WTC11 (cell line): ENCODE data around the gene ETV6. TPM values are rescaled to one million over a fixed set of nuclear protein-coding genes. Genes with fewer than 3 reads are reported as not detected.

Experiments used
- ATAC-seq: fragments of 200-7000 bp; cut with Tn5 transposase; 2 replicates; pipeline ENCODE4 v1.10.0; 2021; ENCODE audit warnings: mild to moderate bottlenecking, moderate library complexity
- CTCF ChIA-PET: fragments of 300-600 bp; sonication (Branson Sonifier 250); formaldehyde crosslinking; loops from one replicate; lab custom pipeline; 2021; ENCODE audit warnings: antibody characterized with exemption; lab: Charles Lee
- POLR2A ChIA-PET: fragments of 350-600 bp; sonication (Branson Sonifier 250); formaldehyde crosslinking; loops from one replicate; lab custom pipeline; 2021; ENCODE audit warnings: antibody characterized with exemption; lab: Charles Lee
- DNase-seq: peaks from one replicate; pipeline ENCODE4 v3.0.0; 2021; ENCODE audit warnings: low spot score
- H3K27ac Mint-ChIP-seq: 2 replicates; pipeline ENCODE4 v1.8.0; 2021; ENCODE audit warnings: mixed read lengths
- H3K27me3 Mint-ChIP-seq: 2 replicates; pipeline ENCODE4 v1.8.0; 2021; ENCODE audit warnings: low read depth, mild to moderate bottlenecking, moderate library complexity, mixed read lengths
- H3K36me3 Mint-ChIP-seq: 2 replicates; pipeline ENCODE4 v1.8.0; 2021; ENCODE audit warnings: mixed read lengths
- H3K4me1 Mint-ChIP-seq: 2 replicates; pipeline ENCODE4 v1.8.0; 2022; ENCODE audit warnings: mixed read lengths
- H3K4me3 Mint-ChIP-seq: 2 replicates; pipeline ENCODE4 v1.8.0; 2021; ENCODE audit warnings: mild to moderate bottlenecking, moderate library complexity, mixed read lengths
- H3K9me3 Mint-ChIP-seq: 2 replicates; pipeline ENCODE4 v1.8.0; 2021; ENCODE audit warnings: mixed read lengths
- AFF4 ChIP-seq: sonication (generic); formaldehyde crosslinking; IDR thresholded peaks from 2 replicates; pipeline ENCODE4 v1.8.1; 2023; ENCODE audit warnings: mild to moderate bottlenecking, missing genetic modification reagents, borderline replicate concordance
- ATF1 ChIP-seq: sonication (generic); formaldehyde crosslinking; IDR thresholded peaks from 2 replicates; pipeline ENCODE4 v1.8.1; 2023; ENCODE audit warnings: mild to moderate bottlenecking, moderate library complexity, missing genetic modification reagents
- ATF6 ChIP-seq: sonication (generic); formaldehyde crosslinking; IDR thresholded peaks from 2 replicates; pipeline ENCODE4 v1.8.1; 2023; ENCODE audit warnings: mild to moderate bottlenecking, missing genetic modification reagents
- CREB1 ChIP-seq: sonication (generic); formaldehyde crosslinking; IDR thresholded peaks from 2 replicates; pipeline ENCODE4 v1.8.0; 2023; ENCODE audit warnings: mild to moderate bottlenecking, missing genetic modification reagents
- E2F1 ChIP-seq: sonication (generic); formaldehyde crosslinking; IDR thresholded peaks from 2 replicates; pipeline ENCODE4 v1.8.0; 2022; ENCODE audit warnings: mild to moderate bottlenecking, missing genetic modification reagents
- ERG ChIP-seq: fragments of 250-450 bp; sonication (Bioruptor Pico); IDR thresholded peaks from 2 replicates; pipeline ENCODE4 v1.8.0; 2021; ENCODE audit warnings: mild to moderate bottlenecking
- ETV6 ChIP-seq: sonication (generic); formaldehyde crosslinking; IDR thresholded peaks from 2 replicates; pipeline ENCODE4 v1.8.1; 2022; ENCODE audit warnings: mild to moderate bottlenecking, missing genetic modification reagents
- GRHL2 ChIP-seq: fragments of 250-450 bp; sonication (Bioruptor Pico); IDR thresholded peaks from 2 replicates; pipeline ENCODE4 v1.8.0; 2022; ENCODE audit warnings: mild to moderate bottlenecking, moderate library complexity; ENCODE audit not compliant: insufficient replicate concordance, severe bottlenecking
- JUN ChIP-seq: sonication (generic); formaldehyde crosslinking; IDR thresholded peaks from 2 replicates; pipeline ENCODE4 v1.8.0; 2023; ENCODE audit warnings: mild to moderate bottlenecking, missing genetic modification reagents
- KAT7 ChIP-seq: sonication (generic); formaldehyde crosslinking; IDR thresholded peaks from 2 replicates; pipeline ENCODE4 v1.8.1; 2023; ENCODE audit warnings: missing genetic modification reagents, mild to moderate bottlenecking, borderline replicate concordance
- MLX ChIP-seq: sonication (generic); formaldehyde crosslinking; IDR thresholded peaks from 2 replicates; pipeline ENCODE4 v1.8.1; 2023; ENCODE audit warnings: mild to moderate bottlenecking, missing genetic modification reagents, moderate library complexity
- MYBL2 ChIP-seq: sonication (generic); formaldehyde crosslinking; IDR thresholded peaks from 2 replicates; pipeline ENCODE4 v1.8.1; 2023; ENCODE audit warnings: mild to moderate bottlenecking, moderate library complexity, missing genetic modification reagents
- SOX15 ChIP-seq: fragments of 250-450 bp; sonication (Bioruptor Pico); IDR thresholded peaks from 2 replicates; pipeline ENCODE4 v1.9.0; 2021; ENCODE audit warnings: mild to moderate bottlenecking
- ZMAT4 ChIP-seq: fragments of 250-450 bp; sonication (Bioruptor Pico); IDR thresholded peaks from 2 replicates; pipeline ENCODE4 v1.9.0; 2021; ENCODE audit warnings: mild to moderate bottlenecking
- ZNF138 ChIP-seq: sonication (generic); formaldehyde crosslinking; conservative IDR thresholded peaks from 2 replicates; pipeline ENCODE4 v1.8.1; 2022; ENCODE audit warnings: mild to moderate bottlenecking, moderate library complexity, missing genetic modification reagents
- ZNF396 ChIP-seq: fragments of 250-450 bp; sonication (Bioruptor Pico); IDR thresholded peaks from 2 replicates; pipeline ENCODE4 v1.8.0; 2021; ENCODE audit warnings: mild to moderate bottlenecking, moderate library complexity, borderline replicate concordance
- ZSCAN18 ChIP-seq: fragments of 250-450 bp; sonication (Bioruptor Pico); IDR thresholded peaks from 2 replicates; pipeline ENCODE4 v2.1.2; 2022; ENCODE audit warnings: mild to moderate bottlenecking, moderate library complexity
- total RNA-seq: library from RNA; stranded (reverse); gene quantifications from 3 replicates; pipeline ENCODE4 v1.2.3, GENCODE V29; 2021

Gene ETV6
- total RNA-seq, 1 experiment from 2014 or later, result 23.5 TPM

- H3K27ac Mint-ChIP-seq, result peak overlapping the region; percentile 38; the same call in 1 of the 2 replicates
- H3K9me3 Mint-ChIP-seq, result no peaks in the 10 kb centered on the region
- DNase-seq (no peak), ATAC-seq (no peak)
- no peak overlapping the region for H3K4me3 Mint-ChIP-seq
- CTCF ChIA-PET, result no interaction called here
- H3K27me3 Mint-ChIP-seq, result no peaks in the 10 kb centered on the region
- H3K36me3 Mint-ChIP-seq, result peaks cover 13% of the 10 kb centered on the region
- POLR2A ChIA-PET, result no interaction called here
- peaks cover 28% of the 10 kb centered on the region for H3K4me1 Mint-ChIP-seq
- TF ChIP-seq ZMAT4 (CRISPR knock-in tag), result no peak
- TF ChIP-seq E2F1 (CRISPR knock-in tag), result no peak
- no peak for TF ChIP-seq KAT7
- TF ChIP-seq GRHL2 (CRISPR knock-in tag), result no peak
- no peak for TF ChIP-seq CREB1 (CRISPR knock-in tag)
- TF ChIP-seq ATF1 (CRISPR knock-in tag), result no peak
- no peak for TF ChIP-seq MLX (CRISPR knock-in tag)
- TF ChIP-seq AFF4 (CRISPR knock-in tag), result no peak
- TF ChIP-seq SOX15 (CRISPR knock-in tag), result no peak
- TF ChIP-seq ZNF138 (CRISPR knock-in tag), result no peak
- TF ChIP-seq ZSCAN18 (CRISPR knock-in tag), result no peak
- no peak for TF ChIP-seq ETV6 (CRISPR knock-in tag)
- TF ChIP-seq ZNF396 (CRISPR knock-in tag), result no peak
- no peak for TF ChIP-seq ERG (CRISPR knock-in tag)
- no peak for TF ChIP-seq JUN
- no peak for TF ChIP-seq ATF6 (CRISPR knock-in tag)
- no peak for TF ChIP-seq MYBL2 (CRISPR knock-in tag)
- TF ChIP-seq, all 79 proteins: peak for 0
Observed at GRCh38 chr12:11875414-11875935, 226.0 kb downstream of the ETV6 start.
